Fibroblast of villous mesenchyme (primary cell): ENCODE measurements around the gene ANP32E. TPM values are rescaled to one million over a fixed set of nuclear protein-coding genes. Genes with fewer than 3 reads are reported as not detected.
A peak's percentile ranks its signal among the peaks of the same experiment; 100 is the strongest.
"Not testable (repeated sequence)": the region's sequence is repeated elsewhere in the genome, so short reads cannot be mapped to it uniquely, and the experiment has no call there.

Experiments
- DNase-seq: peaks from one replicate; pipeline ENCODE4 v3.0.0-alpha.2; 2010; ENCODE audit warnings: low read depth
- H3K4me3 ChIP-seq: 2 replicates; pipeline ENCODE4 v1.5.1; 2011; ENCODE audit warnings: low read depth, mild to moderate bottlenecking, low read length
- total RNA-seq: library from RNA; depleted of rRNA; stranded (reverse); fragments of >200 nt; gene quantifications from 2 replicates; pipeline ENCODE4 v1.2.3, GENCODE V29; 2012
- TF ChIP-seq, protein P1 (sequence below): IDR thresholded peaks from 2 replicates; pipeline ENCODE4 v1.5.1; 2012; ENCODE audit warnings: low read depth, mild to moderate bottlenecking, low read length; ENCODE audit not compliant: insufficient read depth

Gene ANP32E
- total RNA-seq, 1 donor: 30.7 TPM

- TF ChIP-seq, protein P1, sequence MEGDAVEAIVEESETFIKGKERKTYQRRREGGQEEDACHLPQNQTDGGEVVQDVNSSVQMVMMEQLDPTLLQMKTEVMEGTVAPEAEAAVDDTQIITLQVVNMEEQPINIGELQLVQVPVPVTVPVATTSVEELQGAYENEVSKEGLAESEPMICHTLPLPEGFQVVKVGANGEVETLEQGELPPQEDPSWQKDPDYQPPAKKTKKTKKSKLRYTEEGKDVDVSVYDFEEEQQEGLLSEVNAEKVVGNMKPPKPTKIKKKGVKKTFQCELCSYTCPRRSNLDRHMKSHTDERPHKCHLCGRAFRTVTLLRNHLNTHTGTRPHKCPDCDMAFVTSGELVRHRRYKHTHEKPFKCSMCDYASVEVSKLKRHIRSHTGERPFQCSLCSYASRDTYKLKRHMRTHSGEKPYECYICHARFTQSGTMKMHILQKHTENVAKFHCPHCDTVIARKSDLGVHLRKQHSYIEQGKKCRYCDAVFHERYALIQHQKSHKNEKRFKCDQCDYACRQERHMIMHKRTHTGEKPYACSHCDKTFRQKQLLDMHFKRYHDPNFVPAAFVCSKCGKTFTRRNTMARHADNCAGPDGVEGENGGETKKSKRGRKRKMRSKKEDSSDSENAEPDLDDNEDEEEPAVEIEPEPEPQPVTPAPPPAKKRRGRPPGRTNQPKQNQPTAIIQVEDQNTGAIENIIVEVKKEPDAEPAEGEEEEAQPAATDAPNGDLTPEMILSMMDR: no peak
- H3K4me3 ChIP-seq: no peak overlapping the region
- no peak for DNase-seq
Measured at GRCh38 chr1:150226486-150226885, 9.4 kb downstream of the ANP32E start.

DNA sequence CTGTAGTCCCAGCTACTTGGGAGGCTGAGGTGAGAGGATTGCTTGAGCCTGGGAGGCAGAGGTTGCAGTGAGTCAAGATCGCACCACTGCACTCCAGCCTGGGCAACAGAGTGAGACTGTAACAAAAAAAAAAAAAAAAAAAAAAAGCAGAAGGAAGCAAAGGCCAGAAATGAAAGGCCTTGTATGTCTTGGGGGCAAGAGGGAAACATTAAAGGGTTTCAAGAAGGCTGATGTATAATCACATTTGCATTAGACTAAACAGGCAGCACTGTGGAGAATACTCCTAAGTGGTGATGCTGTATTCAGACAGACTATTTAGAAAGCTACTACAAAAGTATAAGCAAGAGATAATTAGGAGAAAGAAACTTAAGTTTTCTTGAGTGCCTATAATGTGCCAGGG, 10.4 kb downstream of the ANP32E start:
- TF ChIP-seq, protein P1: no peak
- H3K4me3 ChIP-seq: no peak overlapping the region
- no peak for DNase-seq

DNA sequence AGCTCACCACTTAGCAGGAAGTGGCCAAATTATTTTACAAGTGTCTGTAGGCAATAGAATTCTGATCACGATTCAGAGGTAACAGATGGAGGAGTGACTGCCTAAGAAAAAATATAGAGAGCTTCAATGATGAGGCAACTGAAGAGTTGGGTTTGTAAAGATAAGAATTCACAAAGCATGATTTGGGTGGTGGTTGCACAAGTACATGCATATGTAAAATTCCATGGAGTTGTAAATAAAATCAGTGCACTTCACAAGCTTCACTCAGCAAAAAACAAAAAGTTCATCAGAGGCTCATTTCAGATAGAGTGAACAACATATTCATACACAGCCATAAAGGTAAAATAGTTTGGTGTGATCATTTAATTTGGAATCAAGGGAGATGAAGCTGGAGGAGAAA, 10.9 kb downstream of the ANP32E start:
- TF ChIP-seq, protein P1: no peak
- no peak overlapping the region for H3K4me3 ChIP-seq
- peak; percentile 3 for DNase-seq

- peak; percentile 30 for DNase-seq
- TF ChIP-seq, protein P1: peak; percentile 55
- no peak overlapping the region for H3K4me3 ChIP-seq
Measured at GRCh38 chr1:150221552-150221951, 14.4 kb downstream of the ANP32E start.

- H3K4me3 ChIP-seq, DNase-seq: not testable (repeated sequence)
Measured at GRCh38 chr1:150215855-150216254, 20.1 kb downstream of the ANP32E start.

- DNase-seq: peak; percentile 4
- H3K4me3 ChIP-seq: peak overlapping the region; percentile 71
Measured at GRCh38 chr1:150214099-150214756, 21.7 kb downstream of the ANP32E start.

GRCh38 chr1:150213170-150214098, 22.5 kb downstream of the ANP32E start:
- peak; percentile 92 for DNase-seq
- peak overlapping the region; percentile 71 for H3K4me3 ChIP-seq
- TF ChIP-seq, protein P1: peak; percentile 42
